ENCODE measurements around the gene C2orf78. TPM values are rescaled to one million over a fixed set of nuclear protein-coding genes. Genes with fewer than 3 reads are reported as not detected.

C2orf78 gene
- total and polyA plus RNA-seq, 7 donors, result not detected

DNA sequence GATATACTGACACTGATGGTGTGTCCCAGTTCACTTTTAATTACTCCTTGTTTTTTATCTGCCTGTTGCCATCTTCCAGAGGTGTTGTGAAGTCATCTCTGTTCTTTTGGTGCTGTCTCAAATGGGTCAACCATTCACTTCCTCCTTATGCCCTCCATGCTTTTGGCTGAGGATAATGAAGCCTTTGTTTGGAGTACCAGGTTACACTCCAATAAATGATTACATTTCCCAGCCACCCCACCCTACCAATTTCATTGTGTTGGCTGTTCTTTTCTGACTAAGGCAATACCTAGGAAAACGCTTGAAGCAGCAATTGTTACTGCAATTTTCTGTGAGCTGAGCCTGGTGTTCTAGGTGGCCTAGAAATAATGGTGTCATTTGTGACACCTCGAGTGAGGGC lies 79.0 kb downstream of the C2orf78 start:
- intact Hi-C loops (cut with DNase I), result no loop called here
- H3K4me3 ChIP-seq, result no peak overlapping the region
- TF ChIP-seq CTCF (IDR thresholded peaks at IDR 0.05) (no peak), POLR2A (IDR thresholded peaks at IDR 0.05) (no peak), POLR2AphosphoS5 (IDR thresholded peaks at IDR 0.05) (no peak), EP300 (IDR thresholded peaks at IDR 0.05) (no peak)
- no peaks in the 10 kb centered on the region for H3K27me3 ChIP-seq
- DNase-seq, result no peak
- H3K9me3 ChIP-seq, result no peaks in the 10 kb centered on the region
- 18 to 66% methylated on average over 2 of the region's 2 CpGs for WGBS, 2 donors
- peaks cover 0 to 73% (median 18%) of the 10 kb centered on the region in 4 donors for H3K36me3 ChIP-seq
- no peak overlapping the region for H3K27ac ChIP-seq
- no peaks in the 10 kb centered on the region for H3K4me1 ChIP-seq

Other genes starting within 250 kb of the C2orf78 start
- gene NAT8, start 141.8 kb upstream of the C2orf78 start, total RNA-seq, result not detected
- under 1 TPM in 1 of 3 donors, not detected in 2; 0.25 TPM for gene NAT8, start 141.8 kb upstream of the C2orf78 start, polyA plus RNA-seq
- gene TPRKB, start 46.8 kb upstream of the C2orf78 start, total RNA-seq, result 10 to 100 TPM; 19.0 to 45.9 (median 40.2) TPM
- 10 to 100 TPM; 53.8 to 86.2 (median 77.5) TPM for gene TPRKB, start 46.8 kb upstream of the C2orf78 start, polyA plus RNA-seq
- gene DUSP11, start 4.1 kb upstream of the C2orf78 start, total RNA-seq, result 10 to 100 TPM; 12.9 to 34.7 (median 25.8) TPM
- 10 to 100 TPM; 16.2 to 25.7 (median 22.8) TPM for gene DUSP11, start 4.1 kb upstream of the C2orf78 start, polyA plus RNA-seq
- 10 to 100 TPM; 23.5 to 37.0 (median 27.4) TPM for gene STAMBP, start 44.8 kb downstream of the C2orf78 start, total RNA-seq
- gene STAMBP, start 44.8 kb downstream of the C2orf78 start, polyA plus RNA-seq, result 10 to 100 TPM; 37.3 to 55.3 (median 44.4) TPM
- gene ACTG2, start 108.8 kb downstream of the C2orf78 start, total RNA-seq, result over 10,000 TPM in 1 of 4 donors, 1,000 to 10,000 TPM in 3; 3,612 to 10,290 (median 5,643) TPM
- gene ACTG2, start 108.8 kb downstream of the C2orf78 start, polyA plus RNA-seq, result 100 to 1,000 TPM in 2 of 3 donors, 10 to 100 TPM in 1; 16.9 to 441 (median 104) TPM
- 10 to 100 TPM; 31.6 to 48.1 (median 39.3) TPM for gene DGUOK, start 142.7 kb downstream of the C2orf78 start, total RNA-seq
- gene DGUOK, start 142.7 kb downstream of the C2orf78 start, polyA plus RNA-seq, result 100 to 1,000 TPM in 1 of 3 donors, 10 to 100 TPM in 2; 89.3 to 132 (median 96.7) TPM
- 1 to 10 TPM; 3.1 to 5.8 (median 3.6) TPM for gene TET3, start 200.7 kb downstream of the C2orf78 start, total RNA-seq
- gene TET3, start 200.7 kb downstream of the C2orf78 start, polyA plus RNA-seq, result 1 to 10 TPM; 1.8 to 9.6 (median 2.5) TPM

Data from sigmoid colon (tissue), 7 donors.